WTC11 (cell line): Measurements from ENCODE around the gene PMEPA1. TPM values are rescaled to one million over a fixed set of nuclear protein-coding genes. Genes with fewer than 3 reads are reported as not detected.

Experiments used
- ATAC-seq: fragments of 200-7000 bp; cut with Tn5 transposase; 2 replicates; pipeline ENCODE4 v1.10.0; 2021; ENCODE audit warnings: mild to moderate bottlenecking, moderate library complexity
- CTCF ChIA-PET: fragments of 300-600 bp; sonication (Branson Sonifier 250); formaldehyde crosslinking; loops from one replicate; lab custom pipeline; 2021; ENCODE audit warnings: antibody characterized with exemption; lab: Charles Lee
- POLR2A ChIA-PET: fragments of 350-600 bp; sonication (Branson Sonifier 250); formaldehyde crosslinking; loops from one replicate; lab custom pipeline; 2021; ENCODE audit warnings: antibody characterized with exemption; lab: Charles Lee
- DNase-seq: peaks from one replicate; pipeline ENCODE4 v3.0.0; 2021; ENCODE audit warnings: low spot score
- H3K27ac Mint-ChIP-seq: 2 replicates; pipeline ENCODE4 v1.8.0; 2021; ENCODE audit warnings: mixed read lengths
- H3K27me3 Mint-ChIP-seq: 2 replicates; pipeline ENCODE4 v1.8.0; 2021; ENCODE audit warnings: low read depth, mild to moderate bottlenecking, moderate library complexity, mixed read lengths
- H3K36me3 Mint-ChIP-seq: 2 replicates; pipeline ENCODE4 v1.8.0; 2021; ENCODE audit warnings: mixed read lengths
- H3K4me1 Mint-ChIP-seq: 2 replicates; pipeline ENCODE4 v1.8.0; 2022; ENCODE audit warnings: mixed read lengths
- H3K4me3 Mint-ChIP-seq: 2 replicates; pipeline ENCODE4 v1.8.0; 2021; ENCODE audit warnings: mild to moderate bottlenecking, moderate library complexity, mixed read lengths
- H3K9me3 Mint-ChIP-seq: 2 replicates; pipeline ENCODE4 v1.8.0; 2021; ENCODE audit warnings: mixed read lengths
- AR ChIP-seq: fragments of 250-450 bp; sonication (Bioruptor Pico); IDR thresholded peaks from 2 replicates; pipeline ENCODE4 v1.9.0; 2021; ENCODE audit warnings: mild to moderate bottlenecking
- ELF4 ChIP-seq: sonication (generic); formaldehyde crosslinking; IDR thresholded peaks from 2 replicates; pipeline ENCODE4 v1.8.1; 2022; ENCODE audit warnings: low read depth, mild to moderate bottlenecking, moderate library complexity, missing genetic modification reagents
- HMGA2 ChIP-seq: fragments of 250-450 bp; sonication (Bioruptor Pico); IDR thresholded peaks from 2 replicates; pipeline ENCODE4 v1.4.0; 2021; ENCODE audit warnings: mild to moderate bottlenecking, moderate library complexity
- JAZF1 ChIP-seq: fragments of 250-450 bp; sonication (Bioruptor Pico); IDR thresholded peaks from 2 replicates; pipeline ENCODE4 v1.9.0; 2021; ENCODE audit warnings: moderate library complexity, mild to moderate bottlenecking, inconsistent platforms
- JUN ChIP-seq: sonication (generic); formaldehyde crosslinking; IDR thresholded peaks from 2 replicates; pipeline ENCODE4 v1.8.0; 2023; ENCODE audit warnings: mild to moderate bottlenecking, missing genetic modification reagents
- KAT7 ChIP-seq: sonication (generic); formaldehyde crosslinking; IDR thresholded peaks from 2 replicates; pipeline ENCODE4 v1.8.1; 2023; ENCODE audit warnings: missing genetic modification reagents, mild to moderate bottlenecking, borderline replicate concordance
- MLX ChIP-seq: sonication (generic); formaldehyde crosslinking; IDR thresholded peaks from 2 replicates; pipeline ENCODE4 v1.8.1; 2023; ENCODE audit warnings: mild to moderate bottlenecking, missing genetic modification reagents, moderate library complexity
- MXD4 ChIP-seq: fragments of 250-450 bp; sonication (Bioruptor Pico); IDR thresholded peaks from 2 replicates; pipeline ENCODE4 v1.8.0; 2021; ENCODE audit warnings: mild to moderate bottlenecking, moderate library complexity, borderline replicate concordance
- MYBL2 ChIP-seq: sonication (generic); formaldehyde crosslinking; IDR thresholded peaks from 2 replicates; pipeline ENCODE4 v1.8.1; 2023; ENCODE audit warnings: mild to moderate bottlenecking, moderate library complexity, missing genetic modification reagents
- NR2C2 ChIP-seq: sonication (generic); formaldehyde crosslinking; IDR thresholded peaks from 2 replicates; pipeline ENCODE4 v1.8.0; 2022; ENCODE audit warnings: mild to moderate bottlenecking, missing genetic modification reagents
- PRRX2 ChIP-seq: fragments of 250-450 bp; sonication (Bioruptor Pico); IDR thresholded peaks from 2 replicates; pipeline ENCODE4 v1.8.0; 2021; ENCODE audit warnings: mild to moderate bottlenecking
- ZNF121 ChIP-seq: sonication (generic); formaldehyde crosslinking; IDR thresholded peaks from 2 replicates; pipeline ENCODE4 v1.8.0; 2023; ENCODE audit warnings: missing genetic modification reagents
- ZNF232 ChIP-seq: sonication (generic); formaldehyde crosslinking; IDR thresholded peaks from 2 replicates; pipeline ENCODE4 v1.8.0; 2022; ENCODE audit warnings: mild to moderate bottlenecking, missing genetic modification reagents
- ZNF263 ChIP-seq: sonication (generic); formaldehyde crosslinking; IDR thresholded peaks from 2 replicates; pipeline ENCODE4 v1.8.1; 2022; ENCODE audit warnings: low read depth, mild to moderate bottlenecking, moderate library complexity, missing genetic modification reagents
- ZNF396 ChIP-seq: fragments of 250-450 bp; sonication (Bioruptor Pico); IDR thresholded peaks from 2 replicates; pipeline ENCODE4 v1.8.0; 2021; ENCODE audit warnings: mild to moderate bottlenecking, moderate library complexity, borderline replicate concordance
- total RNA-seq: library from RNA; stranded (reverse); gene quantifications from 3 replicates; pipeline ENCODE4 v1.2.3, GENCODE V29; 2021
- TF ChIP-seq, protein P1 (sequence below): sonication (generic); formaldehyde crosslinking; IDR thresholded peaks from 2 replicates; pipeline ENCODE4 v1.8.0; 2022; ENCODE audit warnings: mild to moderate bottlenecking, missing genetic modification reagents
- TF ChIP-seq, protein P2 (sequence below): sonication (generic); formaldehyde crosslinking; IDR thresholded peaks from 2 replicates; pipeline ENCODE4 v1.8.0; 2023; ENCODE audit warnings: missing genetic modification reagents, mild to moderate bottlenecking, borderline replicate concordance
- TF ChIP-seq, protein P3 (sequence below): sonication (generic); formaldehyde crosslinking; IDR thresholded peaks from 2 replicates; pipeline ENCODE4 v1.8.0; 2022; ENCODE audit warnings: mild to moderate bottlenecking, missing genetic modification reagents
- TF ChIP-seq, protein P4 (sequence below): sonication (generic); formaldehyde crosslinking; IDR thresholded peaks from 2 replicates; pipeline ENCODE4 v1.8.1; 2023; ENCODE audit warnings: mild to moderate bottlenecking, missing genetic modification reagents

PMEPA1 gene
- total RNA-seq, 1 experiment from 2014 or later, result 40.6 TPM

- ChIA-PET POLR2A (no interaction called here), CTCF (no interaction called here)
- H3K9me3 Mint-ChIP-seq, result no peaks in the 10 kb centered on the region
- H3K36me3 Mint-ChIP-seq, result no peaks in the 10 kb centered on the region
- TF ChIP-seq ELF4 (CRISPR knock-in tag), result no peak
- TF ChIP-seq ZNF263 (CRISPR knock-in tag), result no peak
- no peak for TF ChIP-seq JAZF1 (CRISPR knock-in tag)
- no peak for TF ChIP-seq ZNF232 (CRISPR knock-in tag)
- no peak for TF ChIP-seq KAT7 (CRISPR knock-in tag)
- TF ChIP-seq NR2C2, result no peak
- TF ChIP-seq ZNF121 (CRISPR knock-in tag), result no peak
- TF ChIP-seq JUN (CRISPR knock-in tag), result no peak
- TF ChIP-seq, protein P1, sequence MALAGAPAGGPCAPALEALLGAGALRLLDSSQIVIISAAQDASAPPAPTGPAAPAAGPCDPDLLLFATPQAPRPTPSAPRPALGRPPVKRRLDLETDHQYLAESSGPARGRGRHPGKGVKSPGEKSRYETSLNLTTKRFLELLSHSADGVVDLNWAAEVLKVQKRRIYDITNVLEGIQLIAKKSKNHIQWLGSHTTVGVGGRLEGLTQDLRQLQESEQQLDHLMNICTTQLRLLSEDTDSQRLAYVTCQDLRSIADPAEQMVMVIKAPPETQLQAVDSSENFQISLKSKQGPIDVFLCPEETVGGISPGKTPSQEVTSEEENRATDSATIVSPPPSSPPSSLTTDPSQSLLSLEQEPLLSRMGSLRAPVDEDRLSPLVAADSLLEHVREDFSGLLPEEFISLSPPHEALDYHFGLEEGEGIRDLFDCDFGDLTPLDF (CRISPR knock-in tag), result no peak
- TF ChIP-seq PRRX2, result no peak
- TF ChIP-seq, protein P2, sequence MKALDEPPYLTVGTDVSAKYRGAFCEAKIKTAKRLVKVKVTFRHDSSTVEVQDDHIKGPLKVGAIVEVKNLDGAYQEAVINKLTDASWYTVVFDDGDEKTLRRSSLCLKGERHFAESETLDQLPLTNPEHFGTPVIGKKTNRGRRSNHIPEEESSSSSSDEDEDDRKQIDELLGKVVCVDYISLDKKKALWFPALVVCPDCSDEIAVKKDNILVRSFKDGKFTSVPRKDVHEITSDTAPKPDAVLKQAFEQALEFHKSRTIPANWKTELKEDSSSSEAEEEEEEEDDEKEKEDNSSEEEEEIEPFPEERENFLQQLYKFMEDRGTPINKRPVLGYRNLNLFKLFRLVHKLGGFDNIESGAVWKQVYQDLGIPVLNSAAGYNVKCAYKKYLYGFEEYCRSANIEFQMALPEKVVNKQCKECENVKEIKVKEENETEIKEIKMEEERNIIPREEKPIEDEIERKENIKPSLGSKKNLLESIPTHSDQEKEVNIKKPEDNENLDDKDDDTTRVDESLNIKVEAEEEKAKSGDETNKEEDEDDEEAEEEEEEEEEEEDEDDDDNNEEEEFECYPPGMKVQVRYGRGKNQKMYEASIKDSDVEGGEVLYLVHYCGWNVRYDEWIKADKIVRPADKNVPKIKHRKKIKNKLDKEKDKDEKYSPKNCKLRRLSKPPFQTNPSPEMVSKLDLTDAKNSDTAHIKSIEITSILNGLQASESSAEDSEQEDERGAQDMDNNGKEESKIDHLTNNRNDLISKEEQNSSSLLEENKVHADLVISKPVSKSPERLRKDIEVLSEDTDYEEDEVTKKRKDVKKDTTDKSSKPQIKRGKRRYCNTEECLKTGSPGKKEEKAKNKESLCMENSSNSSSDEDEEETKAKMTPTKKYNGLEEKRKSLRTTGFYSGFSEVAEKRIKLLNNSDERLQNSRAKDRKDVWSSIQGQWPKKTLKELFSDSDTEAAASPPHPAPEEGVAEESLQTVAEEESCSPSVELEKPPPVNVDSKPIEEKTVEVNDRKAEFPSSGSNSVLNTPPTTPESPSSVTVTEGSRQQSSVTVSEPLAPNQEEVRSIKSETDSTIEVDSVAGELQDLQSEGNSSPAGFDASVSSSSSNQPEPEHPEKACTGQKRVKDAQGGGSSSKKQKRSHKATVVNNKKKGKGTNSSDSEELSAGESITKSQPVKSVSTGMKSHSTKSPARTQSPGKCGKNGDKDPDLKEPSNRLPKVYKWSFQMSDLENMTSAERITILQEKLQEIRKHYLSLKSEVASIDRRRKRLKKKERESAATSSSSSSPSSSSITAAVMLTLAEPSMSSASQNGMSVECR (CRISPR knock-in tag), result no peak
- TF ChIP-seq, protein P3, sequence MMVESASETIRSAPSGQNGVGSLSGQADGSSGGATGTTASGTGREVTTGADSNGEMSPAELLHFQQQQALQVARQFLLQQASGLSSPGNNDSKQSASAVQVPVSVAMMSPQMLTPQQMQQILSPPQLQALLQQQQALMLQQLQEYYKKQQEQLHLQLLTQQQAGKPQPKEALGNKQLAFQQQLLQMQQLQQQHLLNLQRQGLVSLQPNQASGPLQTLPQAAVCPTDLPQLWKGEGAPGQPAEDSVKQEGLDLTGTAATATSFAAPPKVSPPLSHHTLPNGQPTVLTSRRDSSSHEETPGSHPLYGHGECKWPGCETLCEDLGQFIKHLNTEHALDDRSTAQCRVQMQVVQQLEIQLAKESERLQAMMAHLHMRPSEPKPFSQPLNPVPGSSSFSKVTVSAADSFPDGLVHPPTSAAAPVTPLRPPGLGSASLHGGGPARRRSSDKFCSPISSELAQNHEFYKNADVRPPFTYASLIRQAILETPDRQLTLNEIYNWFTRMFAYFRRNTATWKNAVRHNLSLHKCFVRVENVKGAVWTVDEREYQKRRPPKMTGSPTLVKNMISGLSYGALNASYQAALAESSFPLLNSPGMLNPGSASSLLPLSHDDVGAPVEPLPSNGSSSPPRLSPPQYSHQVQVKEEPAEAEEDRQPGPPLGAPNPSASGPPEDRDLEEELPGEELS, result no peak
- TF ChIP-seq HMGA2 (CRISPR knock-in tag), result no peak
- no peak for TF ChIP-seq ZNF396 (CRISPR knock-in tag)
- TF ChIP-seq MYBL2 (CRISPR knock-in tag), result no peak
- no peak for TF ChIP-seq MXD4 (CRISPR knock-in tag)
- TF ChIP-seq, protein P4, sequence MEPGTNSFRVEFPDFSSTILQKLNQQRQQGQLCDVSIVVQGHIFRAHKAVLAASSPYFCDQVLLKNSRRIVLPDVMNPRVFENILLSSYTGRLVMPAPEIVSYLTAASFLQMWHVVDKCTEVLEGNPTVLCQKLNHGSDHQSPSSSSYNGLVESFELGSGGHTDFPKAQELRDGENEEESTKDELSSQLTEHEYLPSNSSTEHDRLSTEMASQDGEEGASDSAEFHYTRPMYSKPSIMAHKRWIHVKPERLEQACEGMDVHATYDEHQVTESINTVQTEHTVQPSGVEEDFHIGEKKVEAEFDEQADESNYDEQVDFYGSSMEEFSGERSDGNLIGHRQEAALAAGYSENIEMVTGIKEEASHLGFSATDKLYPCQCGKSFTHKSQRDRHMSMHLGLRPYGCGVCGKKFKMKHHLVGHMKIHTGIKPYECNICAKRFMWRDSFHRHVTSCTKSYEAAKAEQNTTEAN (CRISPR knock-in tag), result no peak
- TF ChIP-seq MLX, result no peak
- no peak for TF ChIP-seq AR (CRISPR knock-in tag)
- H3K27me3 Mint-ChIP-seq, result peaks cover 6% of the 10 kb centered on the region
- DNase-seq (no peak), ATAC-seq (no peak)
- no peak overlapping the region for H3K27ac Mint-ChIP-seq
- no peak overlapping the region for H3K4me3 Mint-ChIP-seq
- H3K4me1 Mint-ChIP-seq, result peaks cover 26% of the 10 kb centered on the region
Measured at GRCh38 chr20:57734754-57735153, 24.9 kb upstream of the PMEPA1 start.
